ENCODE results near the gene RNF2.

RNF2 gene

DNA sequence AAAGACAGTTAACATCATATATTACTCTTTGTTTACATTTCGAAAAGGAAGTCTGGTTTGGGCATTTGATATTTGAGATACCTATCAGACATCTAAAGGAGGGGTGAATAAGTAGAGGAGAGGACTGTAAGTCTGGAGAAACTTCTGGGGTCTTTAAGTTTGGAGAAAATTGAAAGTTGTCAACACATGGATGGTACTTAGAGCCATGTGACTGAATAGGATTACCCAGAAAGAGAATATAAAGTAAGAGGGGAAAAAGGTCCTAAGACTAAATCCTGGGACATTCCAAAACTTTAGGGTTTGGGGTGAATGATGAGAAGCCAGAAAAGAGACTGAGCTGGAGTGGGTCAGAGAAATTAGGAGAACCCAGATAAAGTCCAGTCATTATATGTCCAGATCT is 10.1 kb upstream of the RNF2 start:
- H3K23ac ChIP-seq (ENCODE audit: low read length): no peak overlapping the region
- H3K79me2 ChIP-seq (ENCODE audit: control insufficient read depth, insufficient read depth, low read length, poor library complexity): no peaks in the 10 kb centered on the region
- no peaks in the 10 kb centered on the region for H3K27me3 ChIP-seq (ENCODE audit: insufficient read depth, low read length)
- no peak overlapping the region for H4K8ac ChIP-seq (ENCODE audit: low read depth, low read length)
- no peak overlapping the region for H3K4me2 ChIP-seq (ENCODE audit: low read length)
- no peak overlapping the region for H2AFZ ChIP-seq (ENCODE audit: insufficient read depth, low read length, poor library complexity)
- H2AK5ac ChIP-seq (ENCODE audit: low read length): no peak overlapping the region
- no peak overlapping the region for H4K91ac ChIP-seq (ENCODE audit: low read depth, low read length)
- H2BK12ac ChIP-seq (ENCODE audit: low read length): no peak overlapping the region
- WGBS (ENCODE audit: extremely low coverage, insufficient coverage, insufficient read length): no CpG with 5 or more reads among the region's 1 CpG
- no peaks in the 10 kb centered on the region for H3K79me1 ChIP-seq (ENCODE audit: low read length)
- H3K18ac ChIP-seq (ENCODE audit: low read length): no peak overlapping the region
- H3K9me3 ChIP-seq (ENCODE audit: insufficient read depth, low read depth, low read length): no peaks in the 10 kb centered on the region
- H3K14ac ChIP-seq (ENCODE audit: low read length): no peak overlapping the region
- no peaks in the 10 kb centered on the region for H3K4me1 ChIP-seq (ENCODE audit: control insufficient read depth in 1 of 2, insufficient read depth in 2 of 2, low read length in 2 of 2)
- H3K36me3 ChIP-seq (ENCODE audit: control insufficient read depth in 1 of 2, insufficient read depth in 2 of 2, low read length in 2 of 2): no peaks in the 10 kb centered on the region
- no peak overlapping the region for H2BK120ac ChIP-seq (ENCODE audit: insufficient read depth, low read length, poor library complexity)
- H3K27ac ChIP-seq (ENCODE audit: low read depth, low read length): no peak overlapping the region
- H3K9ac ChIP-seq (ENCODE audit: low read length): no peak overlapping the region
- H2BK5ac ChIP-seq (ENCODE audit: low read depth, low read length, poor library complexity): no peak overlapping the region
- H3K4me3 ChIP-seq (ENCODE audit: low read depth, low read length): no peak overlapping the region
- no peak overlapping the region for H4K12ac ChIP-seq (ENCODE audit: low read depth, low read length)
- no peak for DNase-seq
- H3K4ac ChIP-seq (ENCODE audit: low read depth, low read length): no peak overlapping the region

DNA sequence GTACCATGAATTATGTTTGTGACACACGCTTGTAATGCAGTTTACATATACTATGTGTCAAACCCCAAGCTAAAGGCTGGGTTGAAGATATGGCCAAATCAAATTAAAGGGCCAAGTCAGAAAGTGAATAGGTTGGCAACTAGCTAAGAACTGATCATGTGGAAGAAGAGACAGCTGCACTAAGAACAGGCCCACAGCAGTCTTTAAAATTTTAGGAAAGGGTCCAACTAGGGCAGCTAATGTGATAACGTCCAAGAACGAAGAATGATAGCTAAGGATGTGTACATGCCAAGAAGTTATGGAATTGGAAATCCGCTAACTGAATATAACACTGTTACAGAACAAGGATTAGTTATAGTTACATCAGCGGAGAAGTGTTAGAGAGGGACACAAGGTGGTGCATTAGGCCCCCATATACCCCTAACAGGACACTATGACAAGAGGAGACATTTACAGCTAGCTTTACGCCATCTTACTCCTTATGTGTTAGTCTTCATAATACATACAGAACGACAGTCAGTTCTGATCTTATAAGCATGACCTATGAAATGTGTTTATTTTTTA is 6.5 kb upstream of the RNF2 start:
- Histone ChIP-seq H4K91ac (ENCODE audit: low read depth, low read length) (no peak overlapping the region), H2BK5ac (ENCODE audit: low read depth, low read length, poor library complexity) (no peak overlapping the region), H3K9ac (ENCODE audit: low read length) (no peak overlapping the region)

DNA sequence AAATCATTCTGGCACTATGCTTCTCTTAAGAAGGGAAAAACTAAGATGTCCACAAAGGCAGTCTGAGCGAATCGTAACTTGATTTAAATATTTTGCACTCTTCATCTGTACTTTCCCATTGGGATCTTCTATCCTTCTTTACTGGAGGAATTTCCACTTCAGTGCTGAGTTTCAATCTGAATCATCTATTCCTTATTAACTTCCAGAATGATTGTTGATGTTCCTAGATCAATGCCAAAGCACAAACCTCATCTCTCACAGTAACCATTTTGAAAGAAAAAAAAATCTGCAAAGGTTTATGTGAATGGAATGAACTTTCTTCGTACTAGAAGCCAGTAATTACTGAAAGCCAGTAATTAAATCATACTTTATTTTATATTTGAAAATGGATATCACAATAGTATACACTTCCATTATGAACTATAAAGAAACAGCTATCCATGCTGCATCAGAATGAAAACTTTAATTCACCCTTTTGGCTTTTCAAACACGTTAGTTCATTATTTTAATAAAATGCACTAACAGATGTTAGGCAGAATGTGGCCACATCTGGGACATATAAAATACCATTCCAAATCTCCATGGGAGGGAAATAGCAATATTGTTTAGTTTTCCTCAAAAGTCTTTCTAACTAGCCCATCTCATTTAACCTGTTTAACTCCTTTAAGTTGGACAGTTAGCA is 5.5 kb upstream of the RNF2 start:
- Histone ChIP-seq H3K27me3 (ENCODE audit: insufficient read depth, low read length) (no peaks in the 10 kb centered on the region), H2BK12ac (ENCODE audit: low read length) (no peak overlapping the region), H3K4me1 (ENCODE audit: control insufficient read depth in 1 of 2, insufficient read depth in 2 of 2, low read length in 2 of 2) (peaks cover 0 to 2% of the 10 kb centered on the region in 2 experiments), H2AFZ (ENCODE audit: insufficient read depth, low read length, poor library complexity) (no peak overlapping the region), H3K9ac (ENCODE audit: low read length) (no peak overlapping the region), H3K18ac (ENCODE audit: low read length) (no peak overlapping the region), H3K27ac (ENCODE audit: low read depth, low read length) (no peak overlapping the region), H3K79me2 (ENCODE audit: control insufficient read depth, insufficient read depth, low read length, poor library complexity) (no peaks in the 10 kb centered on the region), H4K91ac (ENCODE audit: low read depth, low read length) (no peak overlapping the region), H3K4me2 (ENCODE audit: low read length) (no peak overlapping the region), H3K79me1 (ENCODE audit: low read length) (no peaks in the 10 kb centered on the region), H3K36me3 (ENCODE audit: control insufficient read depth in 1 of 2, insufficient read depth in 2 of 2, low read length in 2 of 2) (no peaks in the 10 kb centered on the region), H2BK120ac (ENCODE audit: insufficient read depth, low read length, poor library complexity) (no peak overlapping the region), H3K23ac (ENCODE audit: low read length) (no peak overlapping the region), H3K14ac (ENCODE audit: low read length) (no peak overlapping the region), H2AK5ac (ENCODE audit: low read length) (no peak overlapping the region), H4K8ac (ENCODE audit: low read depth, low read length) (no peak overlapping the region), H3K4ac (ENCODE audit: low read depth, low read length) (no peak overlapping the region), H2BK5ac (ENCODE audit: low read depth, low read length, poor library complexity) (no peak overlapping the region), H4K12ac (ENCODE audit: low read depth, low read length) (no peak overlapping the region), H3K4me3 (ENCODE audit: low read depth, low read length) (no peak overlapping the region), H3K9me3 (ENCODE audit: insufficient read depth, low read depth, low read length) (no peaks in the 10 kb centered on the region)
- no CpG with 5 or more reads among the region's 4 CpGs for WGBS (ENCODE audit: extremely low coverage, insufficient coverage, insufficient read length)
- no peak for DNase-seq

More for the DNA sequence above, 6.5 kb upstream of the RNF2 start:
- DNase-seq: no peak
- Histone ChIP-seq H3K79me2 (ENCODE audit: control insufficient read depth, insufficient read depth, low read length, poor library complexity) (no peaks in the 10 kb centered on the region), H3K4me2 (ENCODE audit: low read length) (no peak overlapping the region), H3K36me3 (ENCODE audit: control insufficient read depth in 1 of 2, insufficient read depth in 2 of 2, low read length in 2 of 2) (no peaks in the 10 kb centered on the region), H3K27me3 (ENCODE audit: insufficient read depth, low read length) (no peaks in the 10 kb centered on the region), H3K4me3 (ENCODE audit: low read depth, low read length) (no peak overlapping the region), H2AK5ac (ENCODE audit: low read length) (no peak overlapping the region), H4K12ac (ENCODE audit: low read depth, low read length) (no peak overlapping the region), H3K18ac (ENCODE audit: low read length) (no peak overlapping the region), H2BK12ac (ENCODE audit: low read length) (no peak overlapping the region), H3K4ac (ENCODE audit: low read depth, low read length) (no peak overlapping the region), H3K14ac (ENCODE audit: low read length) (no peak overlapping the region), H3K4me1 (ENCODE audit: control insufficient read depth in 1 of 2, insufficient read depth in 2 of 2, low read length in 2 of 2) (no peaks in the 10 kb centered on the region), H4K8ac (ENCODE audit: low read depth, low read length) (no peak overlapping the region), H2BK120ac (ENCODE audit: insufficient read depth, low read length, poor library complexity) (no peak overlapping the region), H3K27ac (ENCODE audit: low read depth, low read length) (no peak overlapping the region), H3K79me1 (ENCODE audit: low read length) (no peaks in the 10 kb centered on the region), H2AFZ (ENCODE audit: insufficient read depth, low read length, poor library complexity) (no peak overlapping the region), H3K9me3 (ENCODE audit: insufficient read depth, low read depth, low read length) (no peaks in the 10 kb centered on the region), H3K23ac (ENCODE audit: low read length) (no peak overlapping the region)
- WGBS (ENCODE audit: extremely low coverage, insufficient coverage, insufficient read length): no CpG with 5 or more reads among the region's 7 CpGs

DNA sequence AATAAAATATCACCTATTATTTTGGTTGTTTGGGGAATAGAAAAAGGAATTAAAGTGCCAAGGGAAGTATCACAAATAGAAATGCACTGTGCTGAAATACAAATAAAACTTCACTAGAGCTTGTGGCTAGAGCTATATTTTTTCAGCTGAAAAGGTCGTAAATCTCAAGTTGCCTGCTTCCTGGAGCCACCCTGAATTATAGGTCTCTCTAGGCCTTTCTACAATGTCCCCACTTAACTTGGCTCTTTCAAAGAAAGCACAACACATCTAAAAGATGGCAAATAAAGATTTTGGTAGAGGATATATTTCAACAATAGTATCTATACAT is 5.0 kb upstream of the RNF2 start:
- no peak for DNase-seq
- H3K9ac ChIP-seq (ENCODE audit: low read length): no peak overlapping the region
- no peak overlapping the region for H4K91ac ChIP-seq (ENCODE audit: low read depth, low read length)

More for the DNA sequence above, 5.0 kb upstream of the RNF2 start:
- H3K18ac ChIP-seq (ENCODE audit: low read length): no peak overlapping the region
- no peak overlapping the region for H2BK120ac ChIP-seq (ENCODE audit: insufficient read depth, low read length, poor library complexity)
- no peak overlapping the region for H2AK5ac ChIP-seq (ENCODE audit: low read length)
- H2BK5ac ChIP-seq (ENCODE audit: low read depth, low read length, poor library complexity): no peak overlapping the region
- H3K79me1 ChIP-seq (ENCODE audit: low read length): peaks cover 2% of the 10 kb centered on the region
- no peaks in the 10 kb centered on the region for H3K27me3 ChIP-seq (ENCODE audit: insufficient read depth, low read length)
- no peak overlapping the region for H3K23ac ChIP-seq (ENCODE audit: low read length)
- H2BK12ac ChIP-seq (ENCODE audit: low read length): no peak overlapping the region
- H4K12ac ChIP-seq (ENCODE audit: low read depth, low read length): no peak overlapping the region
- peaks cover 0 to 4% of the 10 kb centered on the region in 2 experiments for H3K4me1 ChIP-seq (ENCODE audit: control insufficient read depth in 1 of 2, insufficient read depth in 2 of 2, low read length in 2 of 2)
- no peak overlapping the region for H3K4ac ChIP-seq (ENCODE audit: low read depth, low read length)
- H3K27ac ChIP-seq (ENCODE audit: low read depth, low read length): no peak overlapping the region
- H4K8ac ChIP-seq (ENCODE audit: low read depth, low read length): no peak overlapping the region
- no peak overlapping the region for H2AFZ ChIP-seq (ENCODE audit: insufficient read depth, low read length, poor library complexity)
- H3K36me3 ChIP-seq (ENCODE audit: control insufficient read depth in 1 of 2, insufficient read depth in 2 of 2, low read length in 2 of 2): no peaks in the 10 kb centered on the region
- no CpG with 5 or more reads among the region's 1 CpG for WGBS (ENCODE audit: extremely low coverage, insufficient coverage, insufficient read length)
- no peak overlapping the region for H3K4me3 ChIP-seq (ENCODE audit: low read depth, low read length)
- no peaks in the 10 kb centered on the region for H3K9me3 ChIP-seq (ENCODE audit: insufficient read depth, low read depth, low read length)
- H3K4me2 ChIP-seq (ENCODE audit: low read length): no peak overlapping the region
- H3K14ac ChIP-seq (ENCODE audit: low read length): no peak overlapping the region
- peaks cover under 1% of the 10 kb centered on the region for H3K79me2 ChIP-seq (ENCODE audit: control insufficient read depth, insufficient read depth, low read length, poor library complexity)

All from trophoblast cell (in vitro differentiated cells and primary cell).